GM19239 (cell line): ENCODE data around the gene USP25.
A peak's percentile ranks its signal among the peaks of the same experiment; 100 is the strongest.

Experiments used
- DNase-seq: peaks from one replicate; pipeline ENCODE4 v3.0.0; 2011; ENCODE audit warnings: low spot score; ENCODE audit not compliant: insufficient read length
- FAIRE-seq: peaks from 2 replicates; lab custom pipeline; 2011; peaks lifted over from hg19 to GRCh38; lab: Jason Lieb, UNC

USP25 gene

DNA sequence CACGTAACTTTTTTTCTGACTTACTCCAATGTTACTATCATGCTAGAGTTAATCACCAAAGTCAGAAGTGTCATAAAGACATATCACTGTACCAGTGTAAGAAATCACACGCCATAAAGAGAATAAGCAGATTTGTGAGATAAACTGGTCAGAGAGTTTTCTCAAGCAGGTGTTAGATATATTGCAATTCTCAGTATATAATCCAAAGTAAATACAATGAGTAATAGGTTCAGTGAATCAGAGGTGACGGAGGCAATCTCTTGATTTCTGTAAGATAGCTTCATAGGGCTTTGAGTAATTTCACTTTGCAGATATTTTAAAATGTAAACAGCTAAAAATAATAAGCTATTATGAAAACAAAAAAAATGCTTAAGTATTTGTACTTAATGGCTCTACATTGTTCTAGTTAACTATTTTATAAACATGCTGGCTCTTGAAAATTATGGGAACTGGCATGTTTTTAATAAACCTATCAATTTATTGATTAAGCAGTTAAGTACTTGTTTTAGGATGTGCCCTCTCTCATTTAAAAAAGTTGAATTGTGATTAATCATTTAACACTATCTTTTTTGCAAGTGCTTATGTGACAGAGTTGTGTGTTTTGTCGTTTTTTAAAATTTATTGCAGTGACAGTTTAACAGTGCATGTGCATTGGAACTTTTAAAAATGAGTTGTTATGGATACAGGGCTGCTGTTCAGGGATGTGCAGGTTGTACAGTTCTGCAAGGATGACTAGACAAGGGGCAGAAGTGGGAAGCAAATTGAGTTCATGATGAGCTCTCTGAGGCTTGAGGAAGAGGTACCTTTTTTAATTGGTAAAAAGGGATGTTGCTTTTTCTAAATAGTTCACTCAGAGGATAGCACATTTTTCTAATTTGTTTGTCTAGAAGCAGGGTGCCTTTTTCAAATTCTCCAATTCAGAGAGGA is 119.1 kb downstream of the USP25 start:
- FAIRE-seq: no peak
- DNase-seq: no peak

DNA sequence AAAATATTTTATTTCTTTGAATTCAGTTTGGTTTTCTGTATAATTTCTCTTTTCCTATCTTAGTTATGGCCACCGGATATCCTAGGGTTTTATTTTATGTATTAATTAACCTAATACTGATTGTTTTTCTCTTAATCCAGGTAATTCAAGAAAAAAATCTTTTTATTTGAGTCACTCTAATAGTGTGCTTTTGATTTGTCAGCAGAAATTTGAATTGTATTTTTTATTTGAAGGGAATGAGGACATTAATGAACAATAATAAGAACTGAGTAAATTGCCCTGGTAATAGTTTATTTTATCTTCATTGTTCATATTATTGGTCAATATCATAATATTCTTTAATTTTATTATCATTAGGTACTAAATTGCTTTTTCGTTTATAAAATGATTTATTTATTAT is 120.1 kb downstream of the USP25 start:
- DNase-seq (no peak), FAIRE-seq (no peak)

DNA sequence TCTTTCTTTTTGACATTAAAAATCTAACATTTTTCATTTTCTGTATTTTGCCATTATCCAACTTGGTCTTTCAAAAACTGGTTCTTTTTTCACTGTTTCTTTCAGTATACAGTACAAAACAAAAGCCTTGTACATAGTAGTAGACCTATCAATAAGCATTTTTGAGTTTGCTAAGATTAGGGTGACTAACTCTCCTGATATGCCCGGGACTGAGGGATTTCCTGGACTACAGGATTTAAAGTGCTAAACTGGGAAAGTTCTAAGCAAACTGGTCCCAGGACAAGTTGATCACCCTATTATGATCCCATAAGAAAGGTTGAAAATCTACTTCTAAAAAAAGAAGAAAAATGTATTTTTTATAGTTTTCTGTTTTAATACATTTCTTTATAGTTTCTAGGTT is 120.9 kb downstream of the USP25 start:
- DNase-seq (no peak), FAIRE-seq (no peak)

DNA sequence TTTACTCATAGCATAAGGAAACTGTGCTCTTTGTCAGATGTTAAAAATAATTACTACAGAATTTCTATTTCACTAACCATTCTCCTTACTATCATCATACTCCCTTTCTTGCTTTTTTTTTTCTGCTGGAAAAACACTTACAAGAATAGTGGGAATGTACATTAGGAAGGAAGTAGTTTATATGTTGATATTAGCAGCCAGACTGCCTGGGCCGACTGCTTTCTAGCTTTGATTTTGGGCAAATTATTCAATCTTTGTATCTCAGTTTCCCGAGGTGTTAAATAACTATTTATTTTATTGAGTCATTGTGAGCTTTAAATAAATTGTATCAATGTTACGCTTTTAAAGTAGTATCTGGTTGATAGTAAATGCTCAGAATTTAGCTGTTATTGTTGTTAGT is 122.4 kb downstream of the USP25 start:
- FAIRE-seq (no peak), DNase-seq (no peak)

DNA sequence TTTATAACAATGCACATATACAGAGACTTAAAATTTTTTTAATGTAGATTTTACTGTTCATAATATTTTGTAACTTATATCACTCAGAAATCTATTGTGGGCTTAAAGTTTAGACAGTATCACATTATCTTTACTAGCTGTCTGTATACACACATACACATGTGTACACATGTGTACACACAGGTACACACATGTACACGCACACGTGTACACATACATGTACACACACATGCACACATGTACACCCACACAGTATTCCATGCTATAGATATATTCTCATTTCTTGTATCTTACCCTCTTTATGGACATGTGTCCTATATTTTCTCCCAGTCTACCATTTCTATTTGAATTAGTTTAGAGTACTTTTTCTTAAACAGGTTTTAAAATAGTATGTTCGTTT is 123.3 kb downstream of the USP25 start:
- no peak for DNase-seq
- FAIRE-seq: no peak

DNA sequence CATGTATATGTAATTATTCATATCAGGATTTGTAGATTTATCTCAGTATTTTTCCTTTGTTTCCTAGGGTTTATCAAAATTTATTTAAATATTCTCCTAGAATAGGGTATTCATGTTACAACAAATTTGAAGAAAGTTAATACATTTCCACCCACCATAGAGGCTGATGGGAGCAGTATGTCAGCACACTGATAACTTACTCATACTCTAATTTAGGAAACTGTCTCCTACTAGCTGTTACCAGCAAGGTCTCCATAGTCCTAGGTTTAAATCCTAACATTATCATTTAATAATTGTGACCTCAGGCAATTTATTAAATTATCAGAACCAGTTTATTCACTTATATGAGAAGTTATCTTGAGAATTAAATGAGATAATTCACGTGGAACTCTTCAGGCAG is 127.0 kb downstream of the USP25 start:
- DNase-seq (no peak), FAIRE-seq (no peak)

DNA sequence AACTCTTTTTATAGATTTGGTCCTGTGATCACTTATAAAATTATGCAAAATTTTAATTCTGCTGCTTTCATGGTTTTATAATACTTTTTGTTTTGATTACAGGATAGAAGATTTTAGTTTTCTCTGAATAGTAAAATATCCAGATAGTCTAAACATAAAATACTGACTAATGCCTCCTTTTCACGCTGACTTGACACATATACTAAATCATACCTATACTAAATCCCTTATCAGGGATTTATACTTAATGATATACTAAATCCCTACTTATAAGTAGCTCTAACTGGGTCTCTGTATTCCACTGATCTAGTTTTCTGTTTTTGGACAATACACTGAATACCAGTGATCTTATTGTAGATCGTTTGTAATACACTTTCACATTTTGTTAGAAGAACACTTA is 128.0 kb downstream of the USP25 start:
- DNase-seq (no peak), FAIRE-seq (peak; percentile 18)

DNA sequence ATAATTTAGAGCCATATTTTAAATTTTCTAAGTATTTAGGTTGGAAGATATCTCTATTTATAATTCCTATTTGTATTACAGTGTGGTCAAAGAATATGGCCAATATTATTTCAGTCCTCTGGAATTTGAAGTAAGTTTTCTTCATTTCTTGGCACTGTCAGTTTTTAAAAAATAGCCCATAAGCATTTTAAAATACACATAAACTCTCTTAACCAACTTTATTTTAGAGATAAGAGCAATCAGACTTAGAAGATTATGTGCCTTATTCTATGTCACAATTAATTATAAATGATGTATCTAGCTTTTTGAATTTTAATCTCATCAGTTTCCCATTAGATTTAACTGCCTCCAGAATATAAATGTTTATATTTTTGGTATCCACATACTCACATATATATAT is 130.8 kb downstream of the USP25 start:
- FAIRE-seq: no peak
- DNase-seq: no peak

DNA sequence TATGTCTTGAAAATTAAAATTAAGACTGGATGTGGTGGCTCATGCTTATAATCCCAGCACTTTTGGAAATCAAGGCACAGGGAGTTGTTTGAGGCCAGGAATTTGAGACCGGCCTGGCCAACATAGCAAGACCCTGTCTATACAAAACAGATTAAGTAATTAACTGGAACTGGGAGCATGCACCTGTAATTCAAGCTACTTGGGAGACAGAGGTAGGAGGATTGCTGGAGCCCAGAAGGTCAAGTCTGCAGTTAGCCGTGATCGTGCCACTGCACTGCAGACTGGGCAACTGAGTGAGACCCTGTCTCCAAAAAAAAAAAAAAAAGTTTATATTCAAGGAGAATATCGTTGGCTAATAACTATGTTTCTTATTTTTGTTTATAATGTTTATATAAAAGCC is 139.2 kb downstream of the USP25 start:
- FAIRE-seq (no peak), DNase-seq (no peak)

DNA sequence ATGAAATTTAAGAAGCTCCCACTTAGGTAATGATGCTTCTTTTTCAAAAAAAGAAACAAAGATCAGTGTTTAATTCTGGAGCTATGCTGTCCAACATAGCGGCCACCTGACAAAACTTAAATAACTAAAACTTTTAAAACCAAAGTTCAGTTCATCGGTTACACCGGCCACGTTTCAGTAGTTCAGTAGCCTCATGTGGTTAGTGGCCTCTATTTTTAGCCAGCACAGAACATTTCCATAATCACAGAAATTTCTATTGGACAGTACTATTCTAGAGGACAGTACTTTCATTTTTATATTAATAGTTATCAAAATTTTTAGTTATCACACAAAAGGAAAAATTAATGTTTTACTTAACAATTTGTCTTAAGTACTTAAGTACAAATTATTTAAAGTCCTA is 141.0 kb downstream of the USP25 start:
- DNase-seq: no peak
- peak; percentile 66 for FAIRE-seq

DNA sequence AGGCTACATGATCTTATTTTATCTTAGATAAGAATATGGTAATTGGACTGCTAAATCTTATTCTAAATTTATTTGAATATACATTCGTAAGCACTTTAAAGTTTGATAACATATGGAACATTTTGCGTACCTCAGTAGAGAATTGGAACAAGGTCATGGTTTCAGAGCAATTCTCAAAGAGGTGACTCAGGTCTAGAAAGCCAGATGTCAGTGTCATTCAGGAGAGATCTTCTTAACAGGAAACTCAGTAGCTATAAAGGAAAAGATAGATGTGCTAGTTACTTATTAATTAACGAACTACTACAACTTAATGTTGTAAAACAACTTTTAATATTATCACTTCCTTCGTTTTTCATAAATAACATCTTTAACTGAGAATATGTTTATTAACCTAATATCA is 142.5 kb downstream of the USP25 start:
- no peak for FAIRE-seq
- DNase-seq: no peak

DNA sequence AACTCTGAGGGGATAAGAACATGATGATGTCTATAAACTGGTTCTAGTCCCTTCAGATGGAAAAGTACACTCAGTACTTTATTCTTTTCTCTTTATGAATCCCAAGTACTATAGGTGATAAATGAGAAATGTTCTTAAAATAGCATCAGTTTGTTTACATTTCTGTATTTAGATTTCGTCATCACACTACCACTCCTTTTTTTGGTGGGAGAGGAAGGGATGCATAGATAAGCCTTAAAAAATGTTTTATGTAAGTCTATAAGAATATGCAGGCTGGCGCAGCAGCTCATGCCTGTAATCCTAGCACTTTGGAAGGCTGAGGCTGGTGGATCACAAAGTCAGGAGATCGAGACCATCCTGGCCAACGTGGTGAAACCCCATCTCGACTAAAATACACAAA is 144.8 kb downstream of the USP25 start:
- FAIRE-seq (no peak), DNase-seq (no peak)

DNA sequence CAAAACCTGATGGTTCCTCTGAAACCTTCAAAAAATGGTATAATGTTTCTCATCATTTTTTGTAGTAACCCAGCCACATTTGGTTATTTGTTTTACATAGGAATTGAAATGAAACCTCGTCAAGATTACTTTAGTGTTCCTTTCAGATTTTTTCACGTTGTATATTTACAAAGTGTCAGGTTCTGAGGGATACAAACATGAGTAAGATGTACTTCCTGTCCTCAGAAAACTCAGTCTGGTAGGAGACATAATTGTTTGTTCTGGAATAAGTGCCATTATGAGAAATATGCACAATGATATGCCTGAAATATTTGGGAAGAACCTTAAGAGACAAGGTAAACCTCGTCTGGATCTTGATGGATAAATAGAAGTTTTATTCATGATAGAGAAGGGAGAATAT is 145.5 kb downstream of the USP25 start:
- FAIRE-seq: no peak

DNA sequence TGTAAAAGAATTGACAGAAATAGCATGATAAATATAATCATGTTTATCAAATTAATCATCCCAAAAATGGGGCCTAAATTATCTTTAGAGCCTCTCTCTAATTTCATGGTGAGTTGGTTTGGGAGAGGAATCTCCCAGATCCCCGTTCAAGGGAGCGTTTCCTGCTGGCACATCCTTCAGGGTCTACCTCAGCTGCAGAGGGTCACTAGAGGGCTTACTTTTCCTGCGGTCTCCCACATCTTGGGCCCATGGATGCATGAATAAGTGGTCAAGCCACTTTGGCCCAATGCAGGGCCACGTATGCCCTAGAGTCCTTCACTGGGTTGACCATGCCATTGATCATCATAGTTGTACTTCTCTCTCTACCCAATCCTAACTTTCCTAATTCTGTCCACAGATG is 164.1 kb downstream of the USP25 start:
- no peak for DNase-seq
- no peak for FAIRE-seq

More for the DNA sequence above, 145.5 kb downstream of the USP25 start:
- DNase-seq: no peak

DNA sequence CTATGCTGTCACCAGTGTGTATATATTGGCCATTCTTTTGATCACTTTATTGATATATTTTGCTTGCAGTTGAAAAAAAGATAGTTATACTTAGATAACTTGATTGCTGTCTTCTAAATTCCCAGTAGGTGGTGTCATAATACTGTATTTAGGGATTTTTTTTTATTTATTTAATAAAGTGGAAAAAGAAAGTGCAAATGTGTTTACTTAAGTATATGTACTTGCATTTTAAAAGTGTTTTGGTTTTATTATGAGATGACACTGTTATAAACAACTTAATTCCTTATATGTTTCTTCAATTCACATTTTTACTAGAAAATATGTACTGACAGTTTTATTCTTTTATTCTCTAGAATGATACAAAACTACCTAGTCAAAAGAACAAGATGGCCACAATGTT is 164.8 kb downstream of the USP25 start:
- no peak for DNase-seq
- no peak for FAIRE-seq

DNA sequence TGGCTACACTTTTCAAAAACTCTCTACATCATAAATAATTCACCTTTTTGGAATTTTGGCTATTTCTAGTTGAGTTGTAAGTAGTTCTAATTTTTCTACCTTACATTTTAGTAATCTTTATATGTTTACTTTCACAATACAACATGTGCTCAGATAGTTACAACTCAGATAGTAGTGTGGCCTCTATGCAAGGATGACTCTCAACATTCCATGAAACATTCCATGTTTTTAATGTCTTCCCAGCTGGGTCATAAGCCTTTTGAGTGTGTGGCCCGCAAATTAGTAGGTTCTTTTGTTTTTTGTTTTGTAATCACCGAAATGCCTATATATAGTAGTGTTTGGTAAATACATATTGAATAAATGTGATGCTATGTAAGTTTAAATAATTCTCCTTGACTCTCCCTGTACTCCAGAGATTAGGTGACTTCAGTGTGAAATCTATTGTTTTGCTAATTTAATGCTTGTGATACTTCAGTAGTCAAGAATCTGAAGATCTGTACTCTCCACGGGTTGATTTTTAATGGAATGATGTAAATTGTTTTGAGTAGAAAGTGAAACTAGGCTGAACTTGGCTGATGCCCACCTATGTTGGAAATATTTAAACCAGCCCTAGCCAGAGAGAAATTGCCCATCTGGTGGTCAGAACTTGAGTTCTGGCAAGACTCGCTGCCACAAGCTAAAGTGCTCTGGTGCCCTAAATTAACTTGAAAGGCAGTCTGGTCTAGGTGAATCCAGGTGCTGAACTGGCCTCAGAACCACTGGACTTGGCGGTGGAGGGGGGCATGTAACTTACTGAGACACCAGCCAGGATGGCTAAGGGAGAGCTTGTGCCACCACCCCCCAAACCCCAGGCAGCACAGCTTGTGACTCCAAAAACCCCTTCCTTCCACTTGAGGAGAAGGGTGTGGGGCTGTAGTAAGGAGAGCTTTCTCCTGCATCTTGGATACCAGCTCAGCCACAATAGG is 165.6 kb downstream of the USP25 start:
- FAIRE-seq (no peak), DNase-seq (no peak)

DNA sequence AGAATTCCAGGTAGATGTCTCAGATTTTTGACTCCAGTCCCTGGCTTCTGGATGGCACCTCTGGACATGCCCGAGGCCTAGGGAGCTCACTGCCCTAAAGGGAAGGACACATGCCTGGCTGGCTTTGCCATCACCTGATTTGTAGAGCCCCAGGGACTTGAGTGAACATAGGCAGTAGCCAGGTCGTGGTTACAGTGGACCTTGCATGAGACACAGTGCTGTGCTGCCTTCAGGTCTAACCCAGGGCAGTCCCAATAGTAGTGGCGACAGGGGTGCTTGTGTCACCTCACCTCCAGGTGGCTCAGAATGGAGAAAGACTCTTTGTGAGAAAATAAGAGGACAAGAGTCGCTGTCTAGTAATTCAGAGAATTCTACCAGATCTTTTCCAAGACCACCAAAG is 166.7 kb downstream of the USP25 start:
- DNase-seq: no peak
- FAIRE-seq: no peak

DNA sequence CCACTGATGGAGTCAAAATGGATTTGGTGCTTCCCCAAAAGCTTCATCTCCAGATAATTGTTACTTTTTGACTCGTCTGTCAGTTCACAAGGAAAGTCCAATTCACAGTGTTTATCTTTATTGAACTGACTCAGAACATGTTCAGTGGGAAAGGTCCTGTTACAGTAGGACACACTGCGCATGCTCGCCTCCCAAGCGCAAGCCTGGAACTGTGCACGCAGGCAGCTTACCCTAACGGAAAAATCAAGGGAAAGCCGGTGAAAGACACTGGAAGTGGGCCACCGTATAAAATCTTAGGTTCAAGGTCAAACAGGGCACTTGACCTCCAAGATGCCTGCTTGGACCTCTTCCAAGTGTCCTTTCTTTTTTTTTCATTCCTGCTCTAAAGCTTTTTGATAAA is 174.6 kb downstream of the USP25 start:
- no peak for DNase-seq
- no peak for FAIRE-seq

DNA sequence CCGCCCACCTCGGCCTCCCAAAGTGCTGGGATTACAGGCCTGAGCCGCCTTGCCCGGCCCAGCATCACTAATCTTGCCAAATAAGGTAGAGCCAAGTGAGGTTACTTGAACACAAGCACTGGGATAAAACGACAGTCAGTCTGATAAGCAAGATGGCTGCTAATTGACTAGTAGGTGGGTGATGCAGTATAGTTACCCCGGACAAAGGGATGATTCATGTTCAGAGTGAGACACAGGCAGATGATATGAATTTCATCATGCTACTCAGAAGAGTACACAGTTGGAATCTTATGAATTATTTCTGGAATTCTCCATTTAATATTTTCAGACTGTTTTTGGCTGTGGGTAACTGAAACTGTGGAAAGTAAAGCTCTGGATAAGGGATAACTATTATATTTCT is 178.4 kb downstream of the USP25 start:
- FAIRE-seq (no peak), DNase-seq (no peak)

DNA sequence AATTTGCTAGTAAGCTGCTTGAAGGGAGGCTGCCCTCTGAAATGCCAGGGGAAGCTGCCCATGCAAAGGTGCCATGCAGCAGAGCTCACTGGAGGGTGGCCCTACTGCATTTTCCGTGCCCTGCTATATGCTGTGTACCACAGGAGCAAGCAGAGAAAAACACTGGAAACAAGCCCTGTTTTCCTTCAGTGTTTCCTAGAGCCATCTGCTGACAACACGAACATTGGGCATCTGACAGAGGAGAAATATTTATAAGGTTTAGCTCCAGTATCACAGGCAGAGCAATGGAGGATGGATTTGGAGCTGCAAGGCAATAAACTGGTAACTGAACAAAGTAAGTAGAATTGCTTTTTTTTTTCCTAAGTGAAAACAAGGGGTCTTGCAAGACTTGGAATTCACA is 198.4 kb downstream of the USP25 start:
- DNase-seq (no peak), FAIRE-seq (no peak)
